Loucy (cell line): ENCODE results near the gene LEF1.
A peak's percentile ranks its signal among the peaks of the same experiment; 100 is the strongest.

Experiments used
- H2AFZ ChIP-seq: fragments of 200-600 bp; sonication (generic); 2 replicates; pipeline ENCODE4 v1.6.0; 2016; ENCODE audit warnings: antibody characterized with exemption, mild to moderate bottlenecking, low read length, moderate library complexity
- H3F3A ChIP-seq: fragments of 200-600 bp; 2 replicates; pipeline ENCODE4 v1.6.0; 2016; ENCODE audit warnings: antibody characterized with exemption, low read depth, mild to moderate bottlenecking
- H3K27me3 ChIP-seq: fragments of 200-600 bp; sonication (generic); 2 replicates; pipeline ENCODE4 v1.6.1; 2014; ENCODE audit warnings: low read length, mild to moderate bottlenecking; ENCODE audit not compliant: insufficient read depth, poor library complexity, severe bottlenecking
- H3K36me3 ChIP-seq: fragments of 200-600 bp; sonication (generic); 2 replicates; pipeline ENCODE4 v1.6.1; 2016; ENCODE audit warnings: low read length; ENCODE audit not compliant: insufficient read depth
- H3K4me1 ChIP-seq: fragments of 200-600 bp; sonication (generic); 2 replicates; pipeline ENCODE4 v1.5.1; 2014; ENCODE audit warnings: low read length, mild to moderate bottlenecking; ENCODE audit not compliant: insufficient read depth, poor library complexity, severe bottlenecking
- H3K4me2 ChIP-seq: fragments of 200-600 bp; sonication (generic); 2 replicates; pipeline ENCODE4 v1.6.0; 2014; ENCODE audit warnings: antibody characterized with exemption, low read length, low read depth, mild to moderate bottlenecking; ENCODE audit not compliant: poor library complexity, severe bottlenecking
- H3K4me3 ChIP-seq: fragments of 200-600 bp; sonication (generic); 2 replicates; pipeline ENCODE4 v1.5.1; 2014; ENCODE audit warnings: low read length, mild to moderate bottlenecking, mixed read lengths; ENCODE audit not compliant: poor library complexity, severe bottlenecking
- H3K79me2 ChIP-seq: fragments of 200-600 bp; sonication (generic); 2 replicates; pipeline ENCODE4 v1.6.1; 2014; ENCODE audit warnings: low read length; ENCODE audit not compliant: insufficient read depth
- H3K9ac ChIP-seq: fragments of 200-600 bp; sonication (generic); 2 replicates; pipeline ENCODE4 v1.6.0; 2014; ENCODE audit warnings: mild to moderate bottlenecking, low read depth, low read length, moderate library complexity; ENCODE audit not compliant: poor library complexity, severe bottlenecking
- H3K9me2 ChIP-seq: fragments of 200-600 bp; sonication (generic); replicated peaks from 2 replicates; pipeline ENCODE4 v1.6.1; 2016; ENCODE audit warnings: low read depth, low read length, mixed read lengths
- H3K9me3 ChIP-seq: fragments of 200-600 bp; sonication (generic); 2 replicates; pipeline ENCODE4 v1.6.1; 2014; ENCODE audit warnings: mild to moderate bottlenecking, antibody characterized with exemption, low read length, low read depth; ENCODE audit not compliant: insufficient read depth
- H4K20me1 ChIP-seq: fragments of 200-600 bp; sonication (generic); 2 replicates; pipeline ENCODE4 v1.6.0; 2014; ENCODE audit warnings: antibody characterized with exemption, low read length, mild to moderate bottlenecking; ENCODE audit not compliant: insufficient read depth, poor library complexity, severe bottlenecking
- CTCF ChIP-seq: fragments of 200-600 bp; sonication (generic); conservative IDR thresholded peaks from 2 replicates; pipeline ENCODE4 v1.5.1; 2014; ENCODE audit warnings: mild to moderate bottlenecking, antibody characterized with exemption, low read length
- EZH2phosphoT487 ChIP-seq: fragments of 200-600 bp; IDR thresholded peaks from 2 replicates; pipeline ENCODE4 v1.6.1; 2018; ENCODE audit warnings: antibody characterized with exemption, mild to moderate bottlenecking, moderate library complexity, borderline replicate concordance

Gene LEF1

GRCh38 chr4:108193886-108194672, 25.3 kb upstream of the LEF1 start:
- Histone ChIP-seq H4K20me1 (no peaks in the 10 kb centered on the region), H3K4me1 (peaks cover 20% of the 10 kb centered on the region), H3K79me2 (no peaks in the 10 kb centered on the region), H3K9me2 (no peaks in the 10 kb centered on the region), H3F3A (no peaks in the 10 kb centered on the region), H2AFZ (0 out of 2 replicates have a peak overlapping the region, but pooled peaks have one; percentile 41), H3K4me3 (no peak overlapping the region), H3K36me3 (no peaks in the 10 kb centered on the region), H3K9ac (no peak overlapping the region), H3K9me3 (no peaks in the 10 kb centered on the region), H3K4me2 (no peak overlapping the region), H3K27me3 (no peaks in the 10 kb centered on the region)
- no peak for TF ChIP-seq CTCF
- no peak for TF ChIP-seq EZH2phosphoT487

GRCh38 chr4:108192935-108193334, 24.2 kb upstream of the LEF1 start:
- Histone ChIP-seq H3K9me3 (no peaks in the 10 kb centered on the region), H3F3A (no peaks in the 10 kb centered on the region), H2AFZ (no peak overlapping the region), H3K4me3 (no peak overlapping the region), H3K9me2 (no peaks in the 10 kb centered on the region), H3K4me1 (peaks cover 14% of the 10 kb centered on the region), H3K27me3 (no peaks in the 10 kb centered on the region), H4K20me1 (no peaks in the 10 kb centered on the region), H3K9ac (no peak overlapping the region), H3K4me2 (no peak overlapping the region), H3K36me3 (no peaks in the 10 kb centered on the region), H3K79me2 (no peaks in the 10 kb centered on the region)
- TF ChIP-seq CTCF (no peak), EZH2phosphoT487 (no peak)

GRCh38 chr4:108192056-108192455, 23.3 kb upstream of the LEF1 start:
- no peak overlapping the region for H3K4me2 ChIP-seq
- TF ChIP-seq CTCF: no peak
- no peak for TF ChIP-seq EZH2phosphoT487
- H2AFZ ChIP-seq: no peak overlapping the region
- no peaks in the 10 kb centered on the region for H3K9me3 ChIP-seq
- H3K4me3 ChIP-seq: no peak overlapping the region
- H3K4me1 ChIP-seq: peaks cover 12% of the 10 kb centered on the region
- H3K36me3 ChIP-seq: no peaks in the 10 kb centered on the region
- H3K27me3 ChIP-seq: no peaks in the 10 kb centered on the region
- no peak overlapping the region for H3K9ac ChIP-seq
- no peaks in the 10 kb centered on the region for H4K20me1 ChIP-seq
- H3F3A ChIP-seq: no peaks in the 10 kb centered on the region
- no peaks in the 10 kb centered on the region for H3K9me2 ChIP-seq
- H3K79me2 ChIP-seq: no peaks in the 10 kb centered on the region
